GM13977 (cell line): ENCODE data around the gene LMAN1.

Source experiments
- DNase-seq: peaks from one replicate; pipeline ENCODE4 v3.0.0; 2012; ENCODE audit warnings: low spot score
- CTCF ChIP-seq: IDR thresholded peaks from 2 replicates; pipeline ENCODE4 v1.5.1; 2012; ENCODE audit warnings: mild to moderate bottlenecking, control low read depth; ENCODE audit not compliant: insufficient read depth; ENCODE audit errors: extremely low read depth, missing control alignments
- in situ Hi-C: fragments of 300-500 bp; cut with MboI; formaldehyde crosslinking; loops from one replicate; pipeline ENCODE4 v1.12.0; 2022; ENCODE audit warnings: low sequenced_read_pairs, low pct_unique_long_range_greater_than_20kb, mixed read lengths, inconsistent platforms; ENCODE audit not compliant: unreplicated experiment

LMAN1 gene

DNA sequence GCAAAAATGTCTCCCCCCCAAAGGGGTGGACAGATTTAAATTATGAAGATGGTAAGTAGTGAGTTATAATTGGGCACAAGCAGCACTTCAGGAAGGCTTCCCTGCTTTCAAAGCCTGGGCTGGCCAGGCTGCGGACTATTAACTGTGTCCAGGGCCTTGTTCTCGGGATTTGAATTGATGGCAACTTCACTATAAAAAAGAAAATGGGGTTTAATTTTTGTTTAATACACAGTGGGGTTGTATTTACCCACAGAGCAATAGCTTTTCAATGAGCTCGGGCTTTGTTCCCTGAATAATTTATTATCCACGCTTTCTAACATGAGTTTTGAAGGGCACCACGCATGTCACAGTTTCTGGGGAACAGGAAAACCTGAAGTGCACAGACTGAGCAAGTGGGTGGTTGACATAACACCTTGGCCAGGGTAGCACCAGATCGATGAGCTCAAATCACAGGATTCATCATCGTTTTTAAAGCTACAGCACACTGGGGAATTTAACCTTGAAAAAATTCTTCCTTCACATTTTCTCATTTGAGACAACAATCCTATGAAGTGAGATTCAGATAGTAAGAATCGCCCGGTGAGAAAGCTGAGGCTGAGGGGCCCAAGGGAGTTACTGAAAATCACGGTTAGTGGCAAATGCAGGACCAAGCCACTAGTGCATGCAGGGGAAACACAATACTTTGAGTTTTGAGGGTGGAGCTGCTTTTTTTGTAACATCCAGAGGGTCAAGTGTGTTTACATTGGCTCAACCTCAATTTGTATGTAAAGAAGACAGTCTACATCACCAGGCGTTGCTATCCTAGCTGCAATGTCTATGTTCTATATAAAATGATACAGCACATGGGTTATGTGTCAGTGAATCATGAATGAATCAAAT lies 28.9 kb upstream of the LMAN1 start:
- TF ChIP-seq CTCF, result no peak
- no peak for DNase-seq
- in situ Hi-C loops, result no loop called here

- TF ChIP-seq CTCF, result no peak
- in situ Hi-C loops, result no loop called here
- no peak for DNase-seq
Observed at GRCh38 chr18:59386909-59387686, 28.0 kb upstream of the LMAN1 start.

DNA sequence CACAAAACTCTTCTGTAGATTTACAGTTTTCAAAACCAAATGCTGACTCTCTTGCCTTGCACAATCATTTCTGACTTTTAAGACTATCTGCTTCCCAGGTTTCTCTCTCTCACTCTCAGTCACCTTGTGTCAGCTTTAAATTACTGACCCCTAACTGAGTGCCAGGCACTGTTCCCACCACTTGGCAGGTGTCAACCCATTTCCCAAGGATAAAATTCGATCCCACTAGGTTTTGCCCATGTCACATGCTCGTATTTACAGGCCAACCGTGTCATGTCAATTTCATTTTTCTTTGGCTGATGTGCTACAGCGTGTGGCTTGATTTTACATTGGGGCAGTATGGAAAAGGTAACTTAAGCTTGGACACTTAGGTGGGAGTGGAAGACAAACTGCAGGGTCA lies 26.1 kb upstream of the LMAN1 start:
- in situ Hi-C loops, result no loop called here
- no peak for DNase-seq
- no peak for TF ChIP-seq CTCF

GRCh38 chr18:59383851-59384250 lies 24.8 kb upstream of the LMAN1 start:
- in situ Hi-C loops, result no loop called here
- no peak for TF ChIP-seq CTCF
- no peak for DNase-seq

- TF ChIP-seq CTCF, result no peak
- in situ Hi-C loops, result no loop called here
- no peak for DNase-seq
Observed at GRCh38 chr18:59382383-59382782, 23.3 kb upstream of the LMAN1 start.

- in situ Hi-C loops, result no loop called here
- no peak for DNase-seq
- no peak for TF ChIP-seq CTCF
Observed at GRCh38 chr18:59381949-59382348, 22.9 kb upstream of the LMAN1 start.
